HG02981 (cell line): ENCODE measurements around the gene ASAP3.
"Not testable (repeated sequence)": the region's sequence is repeated elsewhere in the genome, so short reads cannot be mapped to it uniquely, and the experiment has no call there.

Source experiments
- ATAC-seq: cut with Tn5 transposase; IDR thresholded peaks from one replicate; pipeline ENCODE4 v1.9.1; 2021; ENCODE audit warnings: mild to moderate bottlenecking, moderate library complexity; ENCODE audit not compliant: unreplicated experiment

Gene ASAP3

DNA sequence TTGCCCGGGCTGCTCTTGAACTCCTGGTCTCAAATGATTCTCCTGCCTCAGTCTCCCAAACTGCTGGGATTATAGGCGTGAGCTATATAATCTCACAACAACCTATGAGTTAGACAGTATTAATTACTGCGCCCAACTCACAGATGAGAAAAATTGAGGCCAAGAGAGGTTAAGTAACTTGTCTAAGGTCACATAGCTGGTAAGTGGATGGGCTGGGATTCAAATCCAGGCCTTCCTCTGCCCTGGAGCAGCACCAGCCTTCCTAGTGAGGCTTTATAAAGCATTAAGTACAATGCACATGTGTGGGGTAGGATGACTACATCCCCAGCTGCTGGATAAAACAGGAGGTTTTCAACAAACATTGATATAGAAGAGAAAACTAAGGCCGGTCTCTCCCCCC, 31.9 kb upstream of the ASAP3 start:
- no peak for ATAC-seq

- no peak for ATAC-seq
These were observed 30.2 kb upstream of the ASAP3 start for GRCh38 chr1:23514111-23514679.

DNA sequence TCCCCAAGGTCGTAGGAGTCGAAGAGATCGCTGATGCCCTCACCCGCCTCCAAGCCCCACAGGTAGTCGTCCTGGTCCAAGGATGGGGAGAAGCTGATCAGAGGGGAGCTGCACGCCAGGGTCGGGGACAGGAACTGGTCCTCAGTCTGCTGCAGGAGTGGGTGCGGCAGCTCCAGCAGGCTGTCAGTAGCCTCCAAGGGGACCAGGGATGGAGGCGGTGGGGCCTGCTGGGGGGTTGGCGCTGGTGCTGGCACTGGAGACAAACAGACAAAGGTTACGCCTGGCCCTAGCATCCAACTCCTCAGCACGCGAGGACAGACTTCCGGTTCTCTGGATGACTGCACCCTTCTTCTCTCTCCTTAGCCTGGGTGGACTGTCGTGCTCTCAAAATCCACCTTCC, 25.9 kb upstream of the ASAP3 start:
- ATAC-seq = no peak

DNA sequence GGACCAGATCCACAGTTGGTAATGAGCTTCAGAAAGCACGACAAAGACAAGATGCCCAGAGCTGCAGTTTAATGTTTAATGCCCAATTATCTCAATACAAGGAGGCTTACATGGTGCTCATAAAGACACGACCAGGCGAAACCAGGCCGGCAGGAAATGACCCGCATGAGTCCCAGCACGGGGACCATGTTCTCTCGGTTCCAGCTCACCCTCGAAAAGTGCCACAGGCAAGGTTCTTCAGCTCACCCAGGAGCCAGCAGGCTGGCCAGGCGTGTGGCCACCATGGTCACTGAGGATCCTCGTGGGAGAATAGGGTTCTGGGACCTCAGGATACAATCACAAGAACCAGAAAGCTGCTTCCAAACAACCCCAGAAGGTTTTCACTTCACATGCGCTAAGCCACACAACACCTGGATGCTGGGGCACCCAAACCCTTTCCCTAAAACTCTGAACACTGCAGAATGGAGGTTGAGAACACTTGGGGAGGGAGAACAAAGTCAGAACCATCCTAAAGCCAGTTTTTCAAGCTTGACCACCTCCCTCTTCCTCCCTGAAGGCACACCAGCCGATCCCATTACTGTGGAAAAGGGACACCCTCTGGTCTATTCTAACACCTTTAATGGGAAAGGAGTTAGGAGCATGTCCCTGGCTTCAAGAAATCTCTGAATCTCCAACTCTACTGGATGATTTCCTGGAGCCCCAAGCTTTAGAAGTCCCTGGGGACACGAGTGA, 22.6 kb upstream of the ASAP3 start:
- ATAC-seq = no peak

- ATAC-seq = no peak
These were observed 21.9 kb upstream of the ASAP3 start for GRCh38 chr1:23505851-23506250.

GRCh38 chr1:23504156-23504555, 20.2 kb upstream of the ASAP3 start:
- ATAC-seq = not testable (repeated sequence)

- ATAC-seq = no peak
These were observed 19.0 kb upstream of the ASAP3 start for GRCh38 chr1:23502951-23503350.

GRCh38 chr1:23500466-23500865, 16.5 kb upstream of the ASAP3 start:
- no peak for ATAC-seq

DNA sequence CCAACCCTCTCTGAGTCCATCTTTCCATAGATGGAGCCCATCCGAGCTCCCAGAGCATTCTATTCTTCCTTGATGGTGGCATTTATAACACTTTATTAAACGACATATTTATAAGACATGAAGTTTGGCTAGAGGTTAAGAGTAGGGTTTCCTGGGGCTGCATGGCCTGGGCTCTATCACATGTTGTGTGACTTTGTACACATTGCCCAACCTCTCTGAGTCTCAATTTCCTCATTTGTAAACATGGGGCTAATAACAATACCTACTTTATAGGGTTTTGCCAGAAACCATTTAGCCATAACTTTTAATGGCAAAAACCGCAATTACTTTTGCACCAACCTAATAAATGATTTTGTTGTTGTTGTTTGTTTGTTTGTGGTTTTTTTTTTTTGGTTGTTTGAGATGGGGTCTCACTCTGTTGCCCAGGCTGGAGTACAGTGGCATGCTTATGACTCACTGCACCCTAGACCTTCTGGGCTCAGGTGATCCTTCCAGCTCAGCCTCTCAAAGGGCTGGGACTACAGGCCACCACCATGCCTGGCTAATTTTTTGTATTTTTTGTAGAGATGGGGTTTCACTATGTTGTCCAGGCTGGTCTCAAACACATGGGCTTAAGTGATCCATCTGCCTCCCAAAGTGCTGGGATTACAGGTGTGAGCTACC, 13.9 kb upstream of the ASAP3 start:
- ATAC-seq = no peak

GRCh38 chr1:23496490-23497181, 12.7 kb upstream of the ASAP3 start:
- ATAC-seq = no peak

DNA sequence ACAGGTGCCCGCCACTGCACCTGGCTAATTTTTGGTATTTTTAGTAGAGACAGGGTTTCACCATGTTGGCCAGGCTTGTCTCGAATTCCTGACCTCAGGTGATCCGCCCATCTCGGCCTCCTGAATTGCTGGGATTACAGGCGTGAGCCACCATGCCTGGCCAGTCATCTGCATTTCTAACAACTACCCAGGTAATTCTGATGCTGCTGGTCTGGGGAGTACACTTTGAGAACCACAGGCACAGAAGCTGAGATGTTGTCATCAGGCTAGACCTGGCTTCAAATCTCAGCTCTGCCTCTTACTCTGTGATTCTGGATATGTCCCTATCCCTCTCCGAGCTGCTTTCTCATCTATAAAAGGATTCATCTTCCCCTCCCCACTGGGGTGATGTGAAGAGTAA, 10.9 kb upstream of the ASAP3 start:
- not testable (repeated sequence) for ATAC-seq

DNA sequence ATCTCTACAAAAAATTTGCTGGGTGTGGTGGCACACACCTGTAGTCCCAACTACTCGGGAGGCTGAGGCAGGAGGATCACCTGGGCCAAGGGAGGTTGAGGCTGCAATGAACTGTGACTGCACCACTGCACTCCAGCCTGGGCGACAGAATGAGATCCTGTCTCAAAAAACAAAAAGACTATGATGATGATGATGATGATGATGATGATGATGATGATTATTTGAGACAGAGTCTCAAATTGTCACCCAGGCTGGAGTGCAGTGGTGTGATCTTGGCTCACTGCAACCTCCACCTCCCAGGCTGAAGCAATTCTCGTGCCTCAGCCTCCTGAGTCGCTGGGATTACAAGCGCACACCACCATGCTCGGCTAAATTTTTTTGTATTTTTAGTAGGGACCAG, 8.8 kb upstream of the ASAP3 start:
- ATAC-seq = not testable (repeated sequence)

DNA sequence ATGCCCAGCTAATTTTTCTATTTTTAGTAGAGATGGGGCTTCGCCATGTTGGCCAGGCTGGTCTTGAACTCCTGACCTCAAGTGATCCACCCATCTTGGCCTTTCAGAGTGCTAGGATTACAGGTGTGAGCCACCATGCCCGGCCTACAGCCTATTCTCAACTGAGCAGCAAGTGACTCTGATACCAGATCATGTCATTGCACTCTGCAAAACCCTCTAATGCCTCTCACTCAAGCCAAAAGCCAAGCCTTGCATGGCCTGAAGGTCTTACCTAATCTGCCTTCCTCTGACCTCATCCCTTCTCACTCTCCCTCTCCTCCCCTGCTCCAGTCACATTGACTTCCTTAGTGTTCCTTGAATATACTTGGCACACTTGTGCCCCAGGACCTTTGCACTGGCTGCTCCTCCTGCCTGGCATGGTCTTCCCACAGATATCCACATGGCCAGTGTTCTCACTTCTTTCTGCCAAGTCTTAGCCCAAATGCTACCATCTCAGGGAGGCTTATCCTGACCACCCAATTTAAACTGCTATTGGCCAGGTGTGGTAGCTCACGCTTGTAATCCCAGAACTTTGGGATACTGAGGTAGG, 8.2 kb upstream of the ASAP3 start:
- ATAC-seq = no peak

GRCh38 chr1:23489842-23490241, 5.9 kb upstream of the ASAP3 start:
- no peak for ATAC-seq

GRCh38 chr1:23485002-23485332, 988 bp upstream of the ASAP3 start:
- ATAC-seq = no peak

GRCh38 chr1:23484253-23485001, 448 bp upstream of the ASAP3 start:
- ATAC-seq = peak; percentile 55

- no peak for ATAC-seq
These were observed 2.1 kb downstream of the ASAP3 start for GRCh38 chr1:23481904-23482303.

DNA sequence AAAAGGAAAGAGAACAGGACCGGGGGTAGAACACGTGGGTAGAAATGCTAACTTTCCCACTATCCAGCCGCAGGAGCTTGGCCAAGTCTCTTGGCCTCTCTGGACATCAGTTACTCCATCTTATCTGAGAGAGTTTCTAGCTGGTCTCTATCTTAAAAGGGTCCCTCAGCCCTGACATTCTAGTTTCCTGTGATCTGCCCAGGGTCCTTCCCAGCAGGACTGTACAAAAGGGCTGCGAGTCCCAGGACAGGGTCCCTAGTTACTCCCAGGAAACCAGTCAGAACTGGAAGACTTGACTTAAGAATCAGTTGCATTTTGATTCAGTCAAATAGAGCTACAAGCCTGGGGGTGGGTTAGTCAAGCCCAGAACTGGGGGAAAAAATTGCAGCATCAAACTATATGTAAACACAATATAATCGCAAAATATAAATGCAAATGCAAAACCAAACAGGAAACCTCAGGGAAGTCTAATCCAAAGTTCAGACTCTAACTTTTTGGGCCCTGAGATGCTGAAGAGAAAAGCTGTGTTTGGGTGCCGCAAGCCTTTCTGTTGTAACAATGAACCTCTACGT, 2.9 kb downstream of the ASAP3 start:
- ATAC-seq = no peak

- ATAC-seq = no peak
These were observed 3.6 kb downstream of the ASAP3 start for GRCh38 chr1:23480187-23481025.

- no peak for ATAC-seq
These were observed 4.4 kb downstream of the ASAP3 start for GRCh38 chr1:23479666-23479941.
